GM19455 (cell line): ENCODE data around the gene RRAS.

Source experiments
- ATAC-seq: cut with Tn5 transposase; IDR thresholded peaks from one replicate; pipeline ENCODE4 v1.9.1; 2021; ENCODE audit not compliant: unreplicated experiment

RRAS gene

GRCh38 chr19:49655570-49656455 is 15.9 kb upstream of the RRAS start:
- no peak for ATAC-seq

GRCh38 chr19:49654581-49654980 is 14.6 kb upstream of the RRAS start:
- no peak for ATAC-seq

DNA sequence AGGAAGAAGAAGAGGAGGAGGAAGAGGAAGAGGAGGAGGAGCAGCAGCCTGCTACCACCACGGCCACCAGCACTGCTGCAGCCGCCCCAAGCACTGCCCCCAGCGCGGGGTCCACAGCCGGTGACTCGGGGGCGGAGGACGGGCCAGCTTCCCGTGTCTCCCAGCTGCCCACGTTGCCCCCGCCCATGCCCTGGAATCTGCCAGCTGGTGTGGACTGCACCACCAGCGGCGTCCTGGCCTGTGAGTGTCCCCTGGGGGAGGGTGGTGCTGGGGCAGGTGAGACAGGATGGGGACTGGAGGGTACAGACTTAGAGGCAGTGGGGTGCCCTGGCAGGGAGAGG is 13.5 kb upstream of the RRAS start:
- no peak for ATAC-seq

GRCh38 chr19:49652551-49653465 is 12.9 kb upstream of the RRAS start:
- no peak for ATAC-seq

- ATAC-seq, result no peak
Measured at GRCh38 chr19:49651820-49652550, 12.0 kb upstream of the RRAS start.

DNA sequence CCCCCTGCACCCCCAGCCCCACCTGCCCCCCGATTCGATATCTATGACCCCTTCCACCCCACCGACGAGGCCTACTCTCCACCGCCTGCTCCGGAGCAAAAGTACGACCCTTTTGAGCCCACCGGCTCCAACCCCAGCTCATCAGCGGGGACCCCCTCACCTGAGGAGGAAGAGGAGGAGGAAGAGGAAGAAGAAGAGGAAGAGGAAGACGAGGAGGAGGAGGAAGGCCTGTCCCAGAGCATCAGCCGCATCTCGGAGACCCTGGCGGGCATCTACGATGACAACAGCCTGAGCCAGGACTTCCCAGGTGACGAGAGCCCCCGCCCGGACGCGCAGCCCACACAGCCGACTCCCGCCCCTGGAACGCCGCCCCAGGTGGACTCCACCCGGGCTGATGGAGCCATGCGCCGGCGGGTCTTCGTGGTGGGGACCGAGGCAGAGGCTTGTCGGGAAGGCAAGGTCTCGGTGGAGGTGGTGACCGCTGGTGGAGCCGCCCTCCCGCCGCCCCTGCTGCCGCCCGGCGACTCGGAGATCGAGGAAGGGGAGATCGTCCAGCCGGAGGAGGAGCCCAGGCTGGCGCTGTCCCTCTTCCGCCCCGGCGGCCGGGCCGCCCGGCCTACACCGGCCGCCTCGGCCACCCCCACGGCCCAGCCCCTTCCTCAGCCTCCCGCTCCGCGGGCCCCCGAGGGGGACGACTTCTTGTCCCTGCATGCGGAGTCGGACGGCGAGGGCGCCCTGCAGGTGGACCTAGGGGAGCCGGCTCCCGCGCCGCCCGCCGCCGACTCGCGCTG is 11.3 kb upstream of the RRAS start:
- ATAC-seq, result no peak

DNA sequence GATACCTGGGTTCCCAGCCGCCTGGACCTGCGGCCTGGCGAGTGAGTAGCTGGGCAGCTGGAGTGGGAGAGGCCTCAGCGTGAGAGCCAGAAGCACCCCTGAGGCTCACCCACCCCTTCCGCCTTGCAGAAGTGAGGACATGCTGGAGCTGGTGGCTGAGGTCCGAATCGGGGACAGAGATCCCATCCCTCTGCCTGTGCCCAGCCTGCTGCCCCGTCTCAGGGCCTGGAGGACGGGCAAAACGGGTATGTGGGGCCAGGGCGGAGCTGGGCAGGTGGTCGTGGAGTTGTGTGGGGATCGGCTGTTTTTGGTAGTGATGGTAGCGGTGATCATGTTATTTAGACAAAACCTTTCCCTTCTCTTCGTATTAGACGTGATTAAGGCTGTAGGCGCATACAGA is 6.6 kb upstream of the RRAS start:
- no peak for ATAC-seq

DNA sequence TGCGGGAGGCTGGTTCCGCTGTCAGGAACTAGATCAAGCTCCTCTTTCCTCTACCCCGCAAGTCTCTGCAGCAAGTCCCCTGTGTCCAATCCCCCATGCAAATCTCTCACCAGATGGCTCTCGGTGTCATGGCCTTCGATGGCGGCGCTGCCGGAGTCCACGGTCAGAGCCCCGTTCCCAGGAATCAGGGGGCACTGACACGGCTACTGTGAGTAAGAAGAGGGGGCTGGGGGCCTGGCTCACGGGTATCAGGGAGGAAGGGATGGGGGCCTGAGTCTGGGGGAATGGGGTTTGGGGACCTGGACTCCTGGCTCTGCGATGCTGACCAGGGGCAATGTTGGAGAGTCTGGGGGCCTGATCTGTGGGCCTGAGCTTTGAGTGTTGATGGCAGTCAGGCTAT is 6.1 kb upstream of the RRAS start:
- no peak for ATAC-seq

DNA sequence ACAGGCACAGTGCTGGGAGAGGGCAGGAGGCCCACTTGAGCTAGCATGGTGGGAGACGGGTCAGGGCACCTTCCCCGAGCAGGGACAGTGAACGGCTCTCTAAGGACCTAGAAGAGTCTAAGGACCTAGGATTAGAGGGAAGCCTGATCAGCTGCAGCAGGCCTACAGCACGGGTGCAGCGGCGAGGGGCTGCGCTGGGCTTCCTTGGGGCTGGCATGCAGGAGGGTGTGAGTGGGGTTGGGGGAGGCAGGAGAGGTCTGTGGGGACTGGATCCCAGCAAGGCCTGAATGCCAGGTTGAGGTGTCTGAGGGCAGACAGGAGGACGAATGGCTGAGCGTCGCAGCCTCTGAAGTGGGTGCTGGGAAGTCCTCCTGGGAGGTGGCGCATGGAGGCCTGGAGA is 5.6 kb upstream of the RRAS start:
- ATAC-seq, result no peak

GRCh38 chr19:49643466-49643865 is 3.5 kb upstream of the RRAS start:
- no peak for ATAC-seq

DNA sequence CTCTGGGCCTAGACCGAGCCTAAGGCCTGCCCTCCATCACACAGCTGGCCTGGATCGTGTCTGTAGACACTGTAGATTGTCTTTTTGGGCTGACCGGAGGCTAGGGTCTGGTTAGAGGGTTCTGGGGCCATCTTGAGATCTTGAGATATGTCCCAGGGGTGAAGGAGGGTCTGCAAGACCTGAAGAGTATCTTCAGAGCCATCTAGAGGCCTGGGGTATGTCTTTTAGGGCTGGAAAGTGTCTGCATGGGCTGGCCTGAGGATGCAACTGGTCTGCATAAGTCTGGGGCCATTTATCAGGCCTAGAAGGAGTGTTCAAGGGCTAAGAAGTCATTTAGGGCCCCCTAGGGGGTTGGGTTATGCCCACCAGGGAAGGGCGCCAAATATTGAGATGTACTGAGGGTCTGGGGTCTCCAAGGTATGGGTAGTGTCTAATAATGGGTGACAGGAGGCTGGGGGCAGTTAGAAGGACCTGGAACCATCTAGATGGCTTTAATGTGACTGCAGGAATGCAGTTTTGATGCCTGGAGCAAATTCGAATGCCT is 2.6 kb upstream of the RRAS start:
- no peak for ATAC-seq

- ATAC-seq, result peak; percentile 60
Measured at GRCh38 chr19:49641688-49642491, 1.9 kb upstream of the RRAS start, which contains the start of gene SCAF1. Gene SCAF1 (plus strand): TSS chr19:49642209. CDS start chr19:49645027, 2,818 bp downstream.

- no peak for ATAC-seq
Measured at GRCh38 chr19:49639401-49640112, 386 bp downstream of the RRAS start.

DNA sequence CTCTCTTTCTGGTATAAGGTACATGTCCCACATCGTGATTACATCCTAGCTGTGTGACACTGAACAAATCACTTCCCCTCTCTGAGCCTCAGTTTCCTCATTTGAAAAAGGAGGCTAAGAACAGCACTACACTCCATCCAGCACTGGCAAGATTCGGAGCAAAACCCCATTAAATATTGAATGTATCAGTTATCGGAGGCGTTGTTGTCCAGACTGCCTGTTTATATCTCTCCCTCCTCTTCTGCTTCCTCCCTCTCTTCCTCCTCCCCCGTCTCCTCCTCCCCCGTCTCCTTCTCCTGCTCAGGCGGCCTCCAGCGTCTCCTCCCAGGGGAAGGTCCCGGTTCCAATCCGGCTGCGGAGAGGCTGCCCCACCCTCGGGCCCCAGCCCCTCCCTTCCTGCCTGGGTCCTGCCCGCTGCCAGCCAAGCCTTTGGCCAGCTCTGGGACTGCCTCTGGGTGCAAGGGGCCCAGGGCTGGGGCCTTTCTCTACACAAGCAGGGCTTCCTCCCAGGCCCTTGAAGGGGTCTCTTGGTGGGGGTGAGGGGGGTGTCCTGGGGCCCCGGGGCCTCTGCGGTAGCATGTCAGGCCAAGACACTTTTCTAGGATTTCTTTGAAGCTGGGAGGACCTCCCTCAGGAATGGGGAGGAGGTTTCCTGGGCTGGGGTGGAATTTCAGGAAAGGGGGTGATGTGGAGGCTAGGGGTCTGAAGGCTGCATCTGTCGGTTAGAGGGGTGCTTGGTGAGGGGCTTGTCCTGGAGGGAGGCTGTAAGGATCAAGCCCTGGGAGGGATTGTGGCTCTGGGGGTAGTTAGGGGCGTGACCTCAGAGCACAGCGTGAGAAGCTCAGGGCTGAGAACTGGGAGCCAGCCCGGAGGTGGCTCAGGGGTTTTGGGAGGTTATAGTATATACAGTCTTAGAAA is 1.9 kb downstream of the RRAS start:
- no peak for ATAC-seq

- ATAC-seq, result no peak
Measured at GRCh38 chr19:49636233-49636932, 3.6 kb downstream of the RRAS start.

DNA sequence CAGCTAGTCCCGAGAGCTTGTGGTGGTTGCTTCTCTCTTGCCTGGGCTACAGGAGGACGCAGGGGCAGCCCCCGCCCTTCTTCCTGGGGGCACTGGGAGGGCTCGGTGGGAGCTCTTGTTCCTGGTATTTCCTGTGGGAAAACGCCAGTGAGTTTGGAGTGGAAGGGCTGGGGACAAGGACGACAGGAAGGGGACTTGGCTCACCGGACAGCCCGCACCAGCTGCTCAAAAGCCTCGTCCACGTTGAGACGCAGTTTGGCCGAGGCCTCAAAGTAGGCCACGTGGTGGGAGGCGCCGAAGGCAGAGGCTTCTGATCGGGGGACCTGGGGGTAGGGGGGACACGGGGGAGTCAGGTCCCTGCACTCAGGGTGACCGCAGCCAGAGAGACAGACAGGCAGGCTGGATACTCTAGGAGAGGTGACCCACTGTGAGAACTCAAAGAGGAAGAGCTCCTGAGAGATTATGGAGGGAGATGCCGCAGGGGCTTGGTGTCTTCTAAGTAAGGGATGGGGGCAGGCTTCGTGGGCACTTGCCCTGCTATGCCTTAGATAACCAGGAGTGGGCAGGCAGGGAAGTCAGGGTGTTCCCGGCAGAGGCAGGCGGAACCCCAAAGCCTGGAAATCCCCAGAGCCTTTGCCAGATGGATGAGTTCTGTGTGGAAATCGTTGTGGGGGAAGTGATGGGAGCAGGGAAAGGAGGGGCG is 4.3 kb downstream of the RRAS start:
- ATAC-seq, result no peak
